Stimulated activated CD8-positive, alpha-beta memory T cell treated with anti-CD3 and anti-CD28 coated beads, Interleukin-15, amount 100 ng/mL, for 24 hours (primary cell): Measurements from ENCODE around the gene ZNF621.
A peak's percentile ranks its signal among the peaks of the same experiment; 100 is the strongest.
"Not testable (repeated sequence)": the region's sequence is repeated elsewhere in the genome, so short reads cannot be mapped to it uniquely, and the experiment has no call there.

Source experiments
- DNase-seq: peaks from one replicate; pipeline ENCODE4 v3.0.0-alpha.2; 2020; ENCODE audit warnings: low read depth

Gene ZNF621

DNA sequence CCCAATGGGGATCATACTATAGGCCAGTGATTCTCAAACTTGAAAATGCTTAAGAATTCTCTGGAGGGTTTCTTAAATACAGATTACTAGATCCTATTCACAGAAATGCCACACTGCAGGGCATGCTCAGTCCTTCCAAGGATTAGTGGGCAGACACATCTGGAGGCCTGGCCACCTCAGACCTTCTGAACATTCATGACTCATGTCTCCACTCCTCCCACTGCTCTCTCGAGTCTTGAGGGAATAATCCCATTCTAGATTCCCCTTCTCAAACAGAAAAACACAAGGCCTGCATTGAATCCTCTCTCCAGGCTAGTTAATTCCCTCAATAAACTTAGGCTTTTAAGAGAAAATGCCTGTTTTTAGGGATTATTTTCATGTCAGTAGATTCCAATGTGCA is 22.1 kb downstream of the ZNF621 start:
- no peak for DNase-seq

DNA sequence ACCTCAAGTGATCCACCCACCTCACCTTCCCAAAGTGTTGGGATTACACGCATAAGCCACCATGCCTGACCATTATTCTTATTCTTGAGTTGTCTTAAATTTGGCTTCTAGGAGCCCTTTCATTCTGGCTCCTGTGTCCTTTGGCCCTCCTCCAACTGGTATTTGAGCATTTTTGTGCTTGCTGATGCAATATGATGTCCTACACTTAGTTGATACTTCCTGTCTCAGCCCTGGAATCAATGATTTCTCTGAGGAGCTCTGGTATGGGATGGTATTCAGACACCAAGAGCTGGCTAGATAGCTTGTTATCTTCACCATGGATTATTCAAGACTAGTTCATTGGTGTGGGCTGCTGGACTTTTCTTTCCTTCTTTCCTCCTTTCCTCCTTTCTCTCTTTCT is 25.4 kb downstream of the ZNF621 start:
- no peak for DNase-seq

DNA sequence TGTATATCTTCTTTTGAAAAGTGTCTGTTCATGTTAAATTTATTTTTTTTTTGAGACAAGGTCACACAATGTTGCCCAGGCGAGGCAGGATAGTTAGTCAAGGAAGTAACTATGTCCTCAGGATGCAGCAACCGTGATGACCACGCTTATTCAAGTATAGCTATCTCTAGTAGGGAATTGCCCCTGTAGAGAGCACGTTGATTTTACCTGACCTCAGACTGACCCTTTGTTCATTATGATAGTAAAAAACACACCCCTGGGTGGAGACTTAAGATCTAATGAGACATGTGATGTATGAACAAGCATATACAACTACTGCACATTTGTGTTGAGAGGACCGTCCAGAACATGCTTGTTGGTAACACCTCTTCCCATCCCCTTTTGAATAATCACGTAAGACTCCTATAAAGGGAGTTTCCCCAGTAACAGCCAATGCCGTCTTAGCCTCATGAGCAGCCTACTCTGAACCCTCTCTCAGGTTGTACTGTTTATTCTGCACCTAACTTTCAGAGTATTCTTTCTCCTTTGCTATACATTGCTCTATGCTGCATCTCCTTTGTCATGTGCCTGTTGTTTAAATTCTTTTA is 32.9 kb downstream of the ZNF621 start:
- no peak for DNase-seq

DNA sequence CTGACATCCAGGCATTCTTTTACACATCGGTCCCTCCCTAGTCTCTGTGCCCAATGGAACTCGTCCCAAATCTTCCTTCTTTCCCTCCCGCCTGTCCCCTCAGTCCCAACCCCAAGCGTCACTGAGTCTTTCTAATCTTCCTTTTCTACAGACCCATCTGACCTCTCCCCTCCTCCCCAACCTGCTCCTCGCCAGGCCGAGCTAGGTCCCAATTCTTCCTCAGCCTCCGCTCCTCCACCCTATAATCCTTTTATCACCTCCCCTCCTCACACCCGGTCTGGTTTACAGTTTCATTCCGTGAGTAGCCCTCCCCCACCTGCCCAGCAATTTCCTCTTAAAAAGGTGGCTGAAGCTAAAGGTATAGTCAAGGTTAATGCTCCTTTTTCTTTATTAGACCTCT is 37.7 kb downstream of the ZNF621 start:
- not testable (repeated sequence) for DNase-seq

DNA sequence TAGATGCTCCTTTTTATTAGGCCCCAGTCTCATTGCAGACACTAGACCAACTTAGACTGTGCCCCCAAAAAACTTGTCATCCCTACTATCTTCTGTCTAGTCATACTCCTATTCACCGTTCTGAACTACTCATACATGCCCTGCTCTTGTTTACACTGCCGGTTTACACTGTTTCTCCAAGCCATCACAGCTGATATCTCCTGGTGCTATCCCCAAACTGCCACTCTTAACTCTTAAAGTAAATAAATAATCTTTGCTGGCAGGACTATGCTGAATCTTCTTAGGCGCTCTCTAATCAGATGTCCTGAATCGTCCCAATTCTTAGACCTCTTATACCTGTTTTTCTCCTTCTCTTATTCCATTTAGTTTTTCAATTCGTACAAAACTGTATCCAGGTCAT is 40.9 kb downstream of the ZNF621 start:
- not testable (repeated sequence) for DNase-seq

DNA sequence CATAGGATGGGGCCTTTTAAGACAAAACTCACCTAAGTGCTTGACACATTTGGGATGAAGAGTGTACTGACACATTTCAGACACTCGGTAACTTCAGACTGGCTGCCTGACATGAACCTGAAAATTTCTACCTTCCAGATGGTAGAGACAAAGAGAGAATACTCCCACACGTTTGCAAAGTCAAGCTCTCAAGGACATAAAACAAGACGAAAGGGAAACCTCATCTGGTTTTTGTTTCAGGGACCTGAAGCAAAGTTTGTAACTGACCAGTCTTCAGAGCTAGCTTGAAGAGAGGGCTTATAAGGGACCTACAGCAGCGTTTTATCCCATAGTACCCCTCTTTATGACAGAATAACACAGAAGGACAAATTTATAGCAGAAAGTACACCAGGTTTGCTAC is 41.9 kb downstream of the ZNF621 start:
- no peak for DNase-seq

DNA sequence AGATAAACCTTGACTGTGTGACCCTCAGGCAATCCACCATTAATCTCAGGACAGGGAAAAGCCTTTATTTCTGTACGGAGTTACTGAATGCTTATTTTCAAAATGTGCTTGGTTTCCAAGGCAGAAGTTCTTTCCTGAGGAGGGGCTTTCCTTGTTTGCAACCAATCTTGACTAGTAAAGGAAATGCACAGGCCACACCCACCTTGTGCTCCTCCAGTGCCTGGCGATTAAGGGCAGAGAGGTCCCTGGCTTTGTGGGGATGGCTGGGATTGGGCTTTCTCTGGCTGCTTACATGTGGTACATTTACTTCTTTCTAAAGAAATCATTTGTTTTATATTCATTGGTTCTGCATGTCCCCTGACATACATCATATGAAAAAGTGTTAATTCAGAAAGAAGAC is 47.8 kb downstream of the ZNF621 start:
- DNase-seq: no peak

DNA sequence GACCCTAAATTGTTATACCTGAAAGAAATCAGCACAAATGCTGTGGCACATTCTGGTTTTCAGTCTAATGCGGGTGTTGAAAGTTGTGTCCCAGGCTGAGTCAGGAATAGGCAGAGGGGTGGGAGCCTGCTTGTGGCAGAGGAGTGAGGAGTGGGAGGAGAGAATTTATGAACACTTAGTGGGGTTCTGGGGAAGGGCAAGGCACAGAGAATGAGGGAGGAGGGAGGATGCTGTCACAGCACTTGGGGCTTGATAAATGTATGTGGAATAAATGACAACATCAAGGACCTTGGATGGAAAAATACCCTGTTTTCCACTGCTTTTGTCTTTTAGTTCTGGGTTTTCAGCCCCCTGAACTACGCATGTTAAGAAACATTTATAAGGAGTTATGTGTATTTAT is 49.3 kb downstream of the ZNF621 start:
- no peak for DNase-seq

DNA sequence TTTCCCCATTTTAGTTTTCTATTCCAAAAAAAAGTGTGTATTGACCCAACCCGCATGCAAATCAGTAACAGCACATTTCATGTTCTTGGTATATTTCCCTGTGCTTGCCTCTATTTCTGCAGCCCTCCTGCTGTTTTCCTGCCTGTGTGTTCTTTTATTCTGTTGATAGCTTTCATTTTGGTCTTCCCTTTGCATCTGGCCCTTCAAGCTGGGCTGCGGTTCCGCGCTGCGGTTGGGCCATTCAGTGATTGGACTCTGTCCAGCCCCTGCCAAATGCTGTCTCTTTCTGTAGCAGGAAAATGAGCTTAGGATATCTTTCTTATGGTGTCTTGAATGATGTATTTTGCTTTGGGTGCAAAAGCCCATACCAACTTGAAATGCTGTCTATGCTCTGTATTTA is 49.9 kb downstream of the ZNF621 start:
- DNase-seq: no peak

DNA sequence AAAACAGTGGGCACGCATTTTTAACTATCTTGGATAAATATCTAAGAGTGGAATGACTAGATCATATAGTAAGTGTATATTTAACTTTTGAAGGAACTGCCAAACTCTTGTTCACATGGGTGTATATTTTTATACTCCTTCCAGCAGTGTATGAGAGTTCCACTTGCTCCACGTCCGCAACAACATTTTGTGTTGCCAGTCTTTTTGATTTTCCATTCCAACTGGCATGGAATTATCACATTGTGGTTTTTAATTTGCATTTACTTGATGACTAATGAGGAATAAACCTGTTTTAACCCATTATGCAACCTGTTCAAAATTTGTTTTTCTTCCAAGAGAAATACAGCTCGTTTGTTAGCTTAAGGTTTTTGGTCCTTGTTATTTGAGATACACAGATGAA is 51.6 kb downstream of the ZNF621 start:
- no peak for DNase-seq

DNA sequence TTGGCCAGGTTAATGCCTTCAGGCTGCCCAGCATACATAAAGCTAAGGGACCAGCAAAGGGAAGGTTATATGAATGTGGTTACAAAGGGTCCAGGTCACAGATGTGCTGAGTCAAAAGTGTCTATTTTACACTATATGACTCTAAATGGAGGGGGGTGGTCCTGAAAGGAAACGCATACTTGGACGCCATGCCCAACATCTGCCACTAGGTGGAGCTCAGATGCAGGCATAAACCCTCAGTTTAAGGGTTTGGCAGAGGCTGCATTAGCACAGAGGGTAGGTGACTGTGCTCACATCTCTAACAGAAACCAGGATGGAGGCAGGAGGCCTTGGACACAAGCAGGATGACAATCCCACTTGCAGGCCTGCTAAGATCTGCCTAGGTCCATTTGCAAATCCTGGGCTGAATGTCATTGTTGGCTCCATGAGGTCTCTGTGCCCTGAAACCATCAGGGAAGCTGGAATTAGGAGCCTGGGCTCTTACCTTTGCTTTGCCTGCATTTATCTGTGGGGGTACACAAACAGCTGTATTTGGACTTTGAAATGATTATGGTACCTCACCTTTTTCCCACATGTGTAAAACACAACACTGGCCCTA is 55.8 kb downstream of the ZNF621 start:
- DNase-seq: peak; percentile 22

DNA sequence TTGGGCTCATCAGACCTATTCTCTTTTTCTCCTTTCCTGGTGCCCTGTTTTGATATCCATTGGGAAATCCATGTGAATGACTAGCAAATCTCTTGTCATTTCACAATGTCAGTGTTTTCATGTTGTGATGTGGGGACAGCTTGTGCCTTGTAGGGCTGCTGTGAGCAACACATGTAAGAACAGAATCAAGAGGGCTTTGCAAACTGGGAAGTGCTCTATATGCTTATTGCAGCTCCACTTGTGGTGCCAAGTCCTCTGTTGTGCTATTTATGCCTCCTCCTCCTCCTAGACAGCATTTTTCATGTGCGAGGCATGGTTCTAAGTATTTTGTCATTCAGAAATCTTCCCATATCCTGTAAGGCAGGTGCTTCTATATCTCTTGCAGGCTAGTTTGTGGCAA is 56.4 kb downstream of the ZNF621 start:
- DNase-seq: no peak

DNA sequence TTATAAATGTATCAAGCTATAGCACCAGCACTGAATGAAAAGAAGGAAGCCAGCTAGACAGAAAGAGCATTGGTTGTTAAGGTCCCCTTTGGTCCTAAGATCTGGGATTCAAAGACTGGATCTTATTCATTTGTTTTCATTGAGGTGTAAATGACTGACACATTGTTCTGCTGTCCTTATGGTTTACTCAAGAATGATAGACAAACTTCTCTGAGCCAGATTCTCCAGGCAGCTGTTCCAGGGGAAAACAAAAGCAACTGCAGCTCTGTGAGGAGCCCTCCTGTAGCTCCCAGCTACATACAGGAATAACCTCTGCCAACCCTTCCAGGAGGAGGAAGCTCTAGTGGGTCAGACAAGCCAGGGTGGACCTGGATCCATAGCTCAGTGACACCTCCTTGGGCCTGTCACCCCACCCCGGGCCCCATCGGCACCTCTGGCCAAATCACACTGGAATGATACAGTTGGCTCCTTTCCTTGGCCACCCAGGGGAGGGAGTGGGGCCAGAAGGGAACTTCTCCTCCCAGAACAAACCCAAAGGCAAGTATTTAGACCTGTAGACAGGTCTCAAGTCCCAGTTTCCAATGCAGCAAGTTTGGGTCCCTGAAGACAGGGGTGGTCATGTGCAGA is 57.8 kb downstream of the ZNF621 start:
- DNase-seq: no peak

DNA sequence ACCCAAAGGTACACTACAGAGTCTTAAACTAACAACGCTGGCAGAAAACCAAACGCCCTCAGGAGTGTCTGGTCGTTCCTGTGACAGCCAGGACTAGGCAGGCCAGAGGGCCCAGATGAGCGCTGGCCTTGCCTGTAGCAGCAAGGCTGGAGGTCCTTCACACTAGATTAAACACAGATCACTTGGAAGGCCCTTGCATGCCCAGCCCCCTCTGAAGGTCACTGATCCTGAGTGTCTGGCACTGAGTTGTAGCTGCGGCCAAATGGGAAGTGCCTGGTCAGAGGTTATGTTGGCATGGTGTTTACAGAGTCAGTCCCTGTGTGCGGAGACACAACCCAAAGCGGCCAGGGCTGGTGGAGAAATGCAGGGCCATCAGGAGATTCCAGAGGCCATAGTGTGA is 58.9 kb downstream of the ZNF621 start:
- DNase-seq: no peak

DNA sequence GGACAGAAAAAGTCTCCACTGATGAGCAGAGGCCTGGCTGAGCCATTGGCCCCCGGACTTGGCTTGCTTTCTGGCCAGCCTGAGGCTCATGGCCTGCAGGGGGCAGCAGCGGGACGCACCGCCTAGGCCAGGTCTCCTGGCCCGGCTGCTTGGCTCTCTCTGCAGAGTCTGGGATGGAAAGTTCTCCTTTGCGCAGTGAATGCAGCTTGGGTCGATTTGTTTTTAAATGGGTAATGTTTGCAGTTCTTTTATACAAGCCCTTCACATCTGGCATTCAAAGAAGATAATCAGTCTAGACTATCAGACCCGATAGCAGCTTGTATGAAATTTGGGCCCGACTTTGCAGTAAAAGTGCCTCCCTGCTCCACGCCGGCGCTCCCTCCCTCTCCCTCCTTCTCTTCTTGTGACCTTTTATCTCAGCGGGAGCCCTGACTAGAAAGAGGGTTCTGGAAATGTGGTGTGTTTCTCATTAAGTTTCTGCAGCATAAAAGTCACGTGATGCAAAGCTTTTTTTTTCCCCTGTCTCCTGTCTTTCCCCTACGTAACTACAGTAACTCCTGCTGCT is 59.9 kb downstream of the ZNF621 start:
- peak; percentile 58 for DNase-seq

DNA sequence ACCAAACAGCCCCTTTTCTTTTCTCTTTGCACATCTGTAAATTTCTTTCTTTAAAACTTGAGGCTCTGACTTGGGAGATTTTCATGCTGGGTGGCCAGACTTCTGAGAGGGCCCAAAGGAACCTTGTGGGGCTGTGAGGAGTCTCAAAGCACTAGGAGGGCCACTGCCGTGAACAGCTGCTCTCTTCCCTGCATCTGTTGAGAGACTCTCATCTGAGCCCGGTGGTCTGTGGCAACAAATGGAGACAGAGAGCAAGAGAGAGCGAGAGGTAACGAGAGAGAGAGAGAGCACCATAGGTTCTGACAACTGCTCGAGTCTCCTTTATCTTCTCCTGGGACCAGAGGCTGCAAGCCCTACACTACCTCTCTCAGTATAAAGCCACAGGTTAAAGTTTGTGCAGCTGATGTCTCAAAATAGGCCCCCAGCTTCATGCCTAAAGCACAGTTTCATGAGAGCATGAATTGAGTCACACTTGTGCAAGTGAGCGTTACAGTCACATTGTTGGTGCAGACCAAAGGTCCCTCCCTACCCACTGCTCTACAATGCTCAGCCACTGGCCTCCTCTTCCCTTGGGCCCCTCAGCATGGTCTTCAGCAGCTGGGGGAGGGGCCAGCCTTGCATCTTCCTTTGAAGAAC is 60.7 kb downstream of the ZNF621 start:
- DNase-seq: no peak

DNA sequence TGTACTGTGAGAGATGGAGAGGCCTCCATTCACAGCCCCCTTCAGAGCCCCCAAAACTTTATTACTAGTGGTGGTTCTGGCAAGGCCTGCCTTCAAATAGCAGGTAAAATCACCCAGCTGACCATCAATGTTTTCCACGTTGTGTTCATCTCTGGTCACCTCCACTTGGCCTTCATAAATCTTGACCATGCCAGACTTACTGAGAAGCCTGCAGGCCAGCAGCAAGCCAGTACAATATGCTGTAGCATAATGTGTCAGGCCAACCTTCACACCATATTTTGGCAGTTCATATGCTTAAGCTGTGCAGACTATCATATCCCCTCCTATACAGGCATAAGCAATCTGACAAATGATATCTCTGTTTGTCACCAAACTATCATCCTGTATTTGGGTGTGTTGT is 62.1 kb downstream of the ZNF621 start:
- no peak for DNase-seq

DNA sequence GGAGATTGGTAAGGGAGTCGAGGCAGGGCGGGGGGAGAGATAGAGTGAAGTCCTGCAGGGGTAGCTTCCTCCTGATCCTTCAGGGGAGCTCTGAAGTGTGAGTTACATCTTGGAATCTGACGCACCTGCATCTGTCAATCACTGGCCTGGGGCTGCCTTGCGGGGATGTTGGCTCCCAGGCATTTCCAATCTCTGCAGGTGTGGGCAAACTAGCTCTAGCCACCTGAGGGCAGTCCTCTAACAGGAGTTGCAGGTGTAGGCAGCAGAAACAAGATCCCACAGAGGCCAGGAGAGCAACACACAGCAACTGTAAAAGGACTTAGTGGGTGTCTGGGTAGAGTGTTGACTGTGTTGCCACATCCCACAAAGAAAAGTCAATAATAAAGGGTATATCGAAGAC is 63.6 kb downstream of the ZNF621 start:
- DNase-seq: no peak
